LNCaP clone FGC (cell line): ENCODE measurements around the gene IFT122.

Source experiments
- DNase-seq: peaks from one replicate; pipeline ENCODE4 v3.0.0-alpha.2; 2011; ENCODE audit warnings: low read depth
- H3K4me3 ChIP-seq: 2 replicates; pipeline ENCODE4 v1.5.1; 2011; ENCODE audit warnings: mild to moderate bottlenecking, low read depth, low read length, control low read depth
- TF ChIP-seq, protein P1 (sequence below): IDR thresholded peaks from 2 replicates; pipeline ENCODE4 v1.5.1; 2012; ENCODE audit warnings: mild to moderate bottlenecking; ENCODE audit not compliant: control insufficient read depth, insufficient read depth; ENCODE audit errors: extremely low read depth

IFT122 gene

DNA sequence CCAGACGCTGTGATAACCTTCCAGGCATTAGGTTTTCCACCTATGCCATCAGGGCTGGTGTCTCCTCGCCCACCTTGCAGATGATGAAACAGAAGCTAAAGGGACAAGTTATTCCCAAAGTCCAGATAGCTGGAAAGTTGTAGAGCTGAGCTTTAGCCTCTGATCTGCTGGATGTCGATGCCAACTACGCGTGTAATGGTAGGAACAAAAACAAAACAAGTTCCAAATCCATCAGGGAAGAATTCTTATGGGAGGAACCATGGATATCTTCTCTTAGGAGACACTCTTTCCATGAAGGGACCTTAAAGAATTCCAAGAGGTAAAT is 60.3 kb downstream of the IFT122 start:
- H3K4me3 ChIP-seq, result no peak overlapping the region
- TF ChIP-seq, protein P1, sequence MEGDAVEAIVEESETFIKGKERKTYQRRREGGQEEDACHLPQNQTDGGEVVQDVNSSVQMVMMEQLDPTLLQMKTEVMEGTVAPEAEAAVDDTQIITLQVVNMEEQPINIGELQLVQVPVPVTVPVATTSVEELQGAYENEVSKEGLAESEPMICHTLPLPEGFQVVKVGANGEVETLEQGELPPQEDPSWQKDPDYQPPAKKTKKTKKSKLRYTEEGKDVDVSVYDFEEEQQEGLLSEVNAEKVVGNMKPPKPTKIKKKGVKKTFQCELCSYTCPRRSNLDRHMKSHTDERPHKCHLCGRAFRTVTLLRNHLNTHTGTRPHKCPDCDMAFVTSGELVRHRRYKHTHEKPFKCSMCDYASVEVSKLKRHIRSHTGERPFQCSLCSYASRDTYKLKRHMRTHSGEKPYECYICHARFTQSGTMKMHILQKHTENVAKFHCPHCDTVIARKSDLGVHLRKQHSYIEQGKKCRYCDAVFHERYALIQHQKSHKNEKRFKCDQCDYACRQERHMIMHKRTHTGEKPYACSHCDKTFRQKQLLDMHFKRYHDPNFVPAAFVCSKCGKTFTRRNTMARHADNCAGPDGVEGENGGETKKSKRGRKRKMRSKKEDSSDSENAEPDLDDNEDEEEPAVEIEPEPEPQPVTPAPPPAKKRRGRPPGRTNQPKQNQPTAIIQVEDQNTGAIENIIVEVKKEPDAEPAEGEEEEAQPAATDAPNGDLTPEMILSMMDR, result no peak
- no peak for DNase-seq

DNA sequence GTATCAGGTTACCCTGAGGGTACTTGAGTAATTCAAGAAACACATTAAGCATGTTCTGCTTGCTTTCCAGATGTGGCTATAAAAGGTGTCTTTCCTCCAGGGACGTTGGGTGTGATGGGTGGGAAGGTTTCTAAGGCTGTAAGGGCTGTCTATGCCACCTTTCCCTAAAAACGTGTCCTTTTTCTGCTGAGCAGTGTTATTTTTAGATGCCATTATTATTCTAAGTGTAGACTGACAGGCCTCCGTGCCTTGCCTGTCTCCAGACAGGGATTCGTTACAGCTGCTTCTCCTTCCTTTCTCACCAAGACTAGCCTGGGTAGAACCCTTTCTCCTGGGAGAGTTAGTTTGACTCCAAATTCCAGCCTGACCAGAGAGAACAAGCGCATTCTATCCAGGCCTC is 61.6 kb downstream of the IFT122 start:
- no peak for DNase-seq
- no peak overlapping the region for H3K4me3 ChIP-seq
- TF ChIP-seq, protein P1, result no peak

DNA sequence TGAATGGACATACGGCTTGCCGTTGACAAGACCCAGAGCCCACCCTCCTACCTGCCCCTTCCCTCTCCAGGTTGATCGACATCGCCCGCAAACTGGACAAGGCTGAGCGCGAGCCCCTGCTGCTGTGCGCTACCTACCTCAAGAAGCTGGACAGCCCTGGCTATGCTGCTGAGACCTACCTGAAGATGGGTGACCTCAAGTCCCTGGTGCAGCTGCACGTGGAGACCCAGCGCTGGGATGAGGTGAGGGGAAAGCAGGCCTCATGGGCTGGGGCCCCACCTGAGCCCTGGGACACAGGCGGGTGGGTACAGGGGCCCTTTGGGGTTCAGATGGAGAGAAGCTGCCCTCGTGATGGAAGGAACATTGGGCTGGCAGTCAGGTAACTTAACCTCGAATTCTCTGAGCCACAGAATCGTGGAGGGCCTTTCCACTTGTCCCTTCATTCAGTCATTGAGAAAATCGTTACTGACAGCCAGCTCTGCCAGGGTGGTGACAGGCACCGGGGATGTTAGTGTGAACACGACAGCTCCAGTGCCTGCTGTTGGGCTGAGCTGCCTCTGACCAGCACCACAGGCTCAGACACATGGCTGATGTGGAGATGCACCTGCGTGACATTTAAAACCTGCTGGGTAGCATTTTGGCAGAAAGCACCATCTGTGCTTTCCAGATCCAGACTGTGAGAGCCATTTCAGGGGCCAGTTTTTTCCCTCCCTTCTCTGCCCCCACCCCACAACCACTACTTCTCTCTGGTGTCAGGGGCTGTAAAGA is 62.8 kb downstream of the IFT122 start:
- TF ChIP-seq, protein P1, result no peak
- no peak for DNase-seq
- H3K4me3 ChIP-seq, result no peak overlapping the region

- no peak for DNase-seq
- TF ChIP-seq, protein P1, result no peak
- H3K4me3 ChIP-seq, result no peak overlapping the region
Observed at GRCh38 chr3:129503471-129504291, 63.7 kb downstream of the IFT122 start.

DNA sequence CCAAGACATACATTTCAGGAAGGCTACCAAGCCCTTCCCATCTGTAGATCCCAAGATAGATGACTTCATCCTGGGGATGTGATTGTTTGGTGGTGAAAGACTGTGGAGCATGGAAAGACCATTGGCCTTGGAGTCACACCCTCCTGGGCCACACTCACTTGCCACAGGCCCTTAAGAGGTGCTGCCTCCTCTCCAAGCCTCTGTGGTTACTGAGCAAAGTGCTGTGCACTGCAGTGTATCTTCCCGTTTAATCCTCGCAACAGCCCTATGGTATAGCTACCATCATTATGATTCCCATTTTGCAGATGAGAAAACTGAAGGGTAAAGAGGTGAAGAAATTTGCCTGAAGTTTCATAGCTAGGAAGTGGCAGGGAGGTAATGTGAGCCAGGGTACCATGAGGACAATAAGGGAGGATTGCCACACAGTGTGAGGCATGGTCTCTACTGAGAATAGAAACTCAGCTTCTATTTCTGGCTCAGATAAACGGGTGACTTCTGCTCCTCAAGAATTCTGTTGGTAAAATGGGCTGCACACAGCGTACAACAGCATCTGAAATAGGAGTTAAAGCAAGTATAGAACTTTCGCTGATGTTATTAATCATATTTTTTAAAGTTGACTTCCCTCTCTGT is 64.6 kb downstream of the IFT122 start:
- no peak overlapping the region for H3K4me3 ChIP-seq
- TF ChIP-seq, protein P1, result no peak
- no peak for DNase-seq

DNA sequence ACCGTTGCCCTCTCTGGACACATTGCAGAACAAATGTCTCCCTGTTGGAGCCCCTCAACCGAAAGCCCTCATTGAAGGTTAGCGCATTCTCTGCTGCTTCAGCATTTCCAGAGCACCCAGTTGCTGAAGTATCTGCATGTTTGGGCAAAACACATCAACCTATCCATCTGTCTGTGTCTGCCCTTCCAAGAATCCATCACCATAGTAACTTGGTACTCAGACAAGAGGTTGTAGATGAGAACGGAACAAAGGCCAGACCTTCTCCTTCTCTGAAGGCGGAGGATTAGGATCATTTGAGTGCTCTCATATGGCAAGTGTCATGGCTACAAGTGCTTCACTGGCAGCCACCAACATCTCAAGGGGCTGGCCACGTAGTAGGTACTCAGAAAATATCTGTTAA is 65.3 kb downstream of the IFT122 start:
- no peak overlapping the region for H3K4me3 ChIP-seq
- no peak for DNase-seq
- TF ChIP-seq, protein P1, result no peak
